Smooth muscle cell (in vitro differentiated cells): ENCODE data around the gene ELK3. TPM values are rescaled to one million over a fixed set of nuclear protein-coding genes. Genes with fewer than 3 reads are reported as not detected.

Experiments used
- DNase-seq: peaks from one replicate; lab custom pipeline; 2025; ENCODE audit not compliant: unreplicated experiment; lab: John Stamatoyannopoulos, UW
- H2AFZ ChIP-seq: fragments of 200-600 bp; sonication (generic); 2 replicates; pipeline ENCODE4 v1.6.0; 2016; ENCODE audit warnings: antibody characterized with exemption, low read depth, mild to moderate bottlenecking
- H3F3A ChIP-seq: fragments of 200-600 bp; sonication (generic); 2 replicates; pipeline ENCODE4 v1.6.0; 2017; ENCODE audit warnings: antibody characterized with exemption, low read depth
- H3K27ac ChIP-seq: fragments of 200-600 bp; sonication (generic); 2 replicates; pipeline ENCODE4 v1.5.1; 2016; ENCODE audit warnings: low read depth, mild to moderate bottlenecking
- H3K27me3 ChIP-seq: fragments of 200-600 bp; sonication (generic); 2 replicates; pipeline ENCODE4 v1.6.1; 2016; ENCODE audit warnings: low read depth, mild to moderate bottlenecking
- H3K36me3 ChIP-seq: fragments of 200-600 bp; sonication (generic); 2 replicates; pipeline ENCODE4 v1.5.1; 2016; ENCODE audit warnings: low read depth
- H3K4me1 ChIP-seq: fragments of 200-600 bp; sonication (generic); 2 replicates; pipeline ENCODE4 v1.5.1; 2016; ENCODE audit warnings: low read depth
- H3K4me2 ChIP-seq: fragments of 200-600 bp; sonication (generic); 2 replicates; pipeline ENCODE4 v1.6.0; 2016; ENCODE audit warnings: mild to moderate bottlenecking
- H3K4me3 ChIP-seq: fragments of 200-600 bp; sonication (generic); 2 replicates; pipeline ENCODE4 v1.5.1; 2016; ENCODE audit warnings: mild to moderate bottlenecking
- H3K79me2 ChIP-seq: fragments of 200-600 bp; sonication (generic); 2 replicates; pipeline ENCODE4 v1.6.0; 2016; ENCODE audit warnings: low read depth, mild to moderate bottlenecking
- H3K9ac ChIP-seq: fragments of 200-600 bp; sonication (generic); 2 replicates; pipeline ENCODE4 v1.6.0; 2016; ENCODE audit warnings: low read depth
- H3K9me3 ChIP-seq: fragments of 200-600 bp; sonication (generic); replicated peaks from 2 replicates; pipeline ENCODE4 v1.5.1; 2016; ENCODE audit warnings: low read depth
- H4K20me1 ChIP-seq: fragments of 200-600 bp; sonication (generic); 2 replicates; pipeline ENCODE4 v1.6.0; 2016; ENCODE audit warnings: low read depth
- CTCF ChIP-seq: fragments of 200-600 bp; sonication (generic); IDR thresholded peaks from 2 replicates; pipeline ENCODE4 v1.5.1; 2017; ENCODE audit warnings: borderline replicate concordance, mild to moderate bottlenecking, antibody characterized with exemption; ENCODE audit not compliant: insufficient read depth, poor library complexity, severe bottlenecking
- WGBS: methylation state at CpG from one replicate; pipeline ENCODE4 v1.1.7; 2016; ENCODE audit warnings: low lambda C conversion rate; 5-methylcytosine and 5-hydroxymethylcytosine counted together
- polyA plus RNA-seq: library from polyadenylated mRNA; unstranded; fragments of >200 nt; fragmentation: Nextera tagmentation; extraction: Ambion mirVana; gene quantifications from 2 replicates; pipeline ENCODE4 v1.2.1, GENCODE V29; 2016
- total RNA-seq: library from RNA; depleted of rRNA; stranded (reverse); fragments of >200 nt; gene quantifications from 2 replicates; pipeline ENCODE4 v1.2.3, GENCODE V29; 2014

The ELK3 gene
- total and polyA plus RNA-seq, 2 experiments from 2014 or later, result 43.1 to 44.3 TPM

- H2AFZ ChIP-seq, result no peak overlapping the region
- no peak for TF ChIP-seq CTCF
- no peaks in the 10 kb centered on the region for H3K79me2 ChIP-seq
- H3K9ac ChIP-seq, result no peak overlapping the region
- no peak overlapping the region for H3K4me2 ChIP-seq
- no peaks in the 10 kb centered on the region for H3K4me1 ChIP-seq
- DNase-seq, result no peak
- no peaks in the 10 kb centered on the region for H3K9me3 ChIP-seq
- no peaks in the 10 kb centered on the region for H3F3A ChIP-seq
- H3K27me3 ChIP-seq, result no peaks in the 10 kb centered on the region
- 90% methylated on average over 3 of the region's 3 CpGs for WGBS
- no peaks in the 10 kb centered on the region for H4K20me1 ChIP-seq
- no peak overlapping the region for H3K4me3 ChIP-seq
- no peak overlapping the region for H3K27ac ChIP-seq
- no peaks in the 10 kb centered on the region for H3K36me3 ChIP-seq
These were observed 22.3 kb upstream of the ELK3 start for GRCh38 chr12:96171905-96172304.

GRCh38 chr12:96172981-96173380 is 21.2 kb upstream of the ELK3 start:
- H3K9me3 ChIP-seq, result no peaks in the 10 kb centered on the region
- no peak overlapping the region for H2AFZ ChIP-seq
- H3K36me3 ChIP-seq, result no peaks in the 10 kb centered on the region
- no peaks in the 10 kb centered on the region for H4K20me1 ChIP-seq
- no peaks in the 10 kb centered on the region for H3F3A ChIP-seq
- no peaks in the 10 kb centered on the region for H3K79me2 ChIP-seq
- H3K9ac ChIP-seq, result no peak overlapping the region
- WGBS, result 87% methylated on average over 4 of the region's 4 CpGs
- H3K4me3 ChIP-seq, result no peak overlapping the region
- no peak for TF ChIP-seq CTCF
- H3K4me2 ChIP-seq, result no peak overlapping the region
- DNase-seq, result no peak
- H3K27ac ChIP-seq, result no peak overlapping the region
- no peaks in the 10 kb centered on the region for H3K4me1 ChIP-seq
- no peaks in the 10 kb centered on the region for H3K27me3 ChIP-seq

GRCh38 chr12:96176575-96176974 is 17.6 kb upstream of the ELK3 start:
- DNase-seq, result no peak
- H3K4me1 ChIP-seq, result no peaks in the 10 kb centered on the region
- H3K36me3 ChIP-seq, result no peaks in the 10 kb centered on the region
- H4K20me1 ChIP-seq, result no peaks in the 10 kb centered on the region
- H3K4me2 ChIP-seq, result no peak overlapping the region
- no peak for TF ChIP-seq CTCF
- WGBS, result 91% methylated on average over 1 of the region's 1 CpG
- H3K4me3 ChIP-seq, result no peak overlapping the region
- H3K27me3 ChIP-seq, result no peaks in the 10 kb centered on the region
- no peaks in the 10 kb centered on the region for H3K79me2 ChIP-seq
- H3F3A ChIP-seq, result no peaks in the 10 kb centered on the region
- no peak overlapping the region for H3K9ac ChIP-seq
- no peak overlapping the region for H2AFZ ChIP-seq
- no peaks in the 10 kb centered on the region for H3K9me3 ChIP-seq
- no peak overlapping the region for H3K27ac ChIP-seq

- no peak overlapping the region for H3K4me3 ChIP-seq
- no peaks in the 10 kb centered on the region for H3K4me1 ChIP-seq
- H4K20me1 ChIP-seq, result no peaks in the 10 kb centered on the region
- no peaks in the 10 kb centered on the region for H3K36me3 ChIP-seq
- H3K79me2 ChIP-seq, result no peaks in the 10 kb centered on the region
- H3K27me3 ChIP-seq, result no peaks in the 10 kb centered on the region
- TF ChIP-seq CTCF, result no peak
- no peaks in the 10 kb centered on the region for H3K9me3 ChIP-seq
- no peak overlapping the region for H2AFZ ChIP-seq
- H3K9ac ChIP-seq, result no peak overlapping the region
- DNase-seq, result no peak
- H3K27ac ChIP-seq, result no peak overlapping the region
- WGBS, result 95% methylated on average over 1 of the region's 1 CpG
- no peaks in the 10 kb centered on the region for H3F3A ChIP-seq
- H3K4me2 ChIP-seq, result no peak overlapping the region
These were observed 17.2 kb upstream of the ELK3 start for GRCh38 chr12:96177013-96177412.
